CD4-positive, alpha-beta memory T cell (primary cell): Measurements from ENCODE around the gene ESYT3. TPM values are rescaled to one million over a fixed set of nuclear protein-coding genes. Genes with fewer than 3 reads are reported as not detected.

ENCODE experiments used
- polyA plus RNA-seq, 2 donors: library from polyadenylated mRNA; unstranded; fragments of 300-500 nt; fragmentation: Illumina TruSeq; gene quantifications; one replicate each; pipeline ENCODE4 v1.2.3, GENCODE V29; 2021
- total RNA-seq, 2 experiments: library from RNA; stranded (reverse); gene quantifications; one replicate each; pipeline ENCODE4 v1.2.3, GENCODE V29; 2021

The ESYT3 gene
- total and polyA plus RNA-seq, 4 experiments from 2014 or later = 0.11 TPM; not detected in 3

Other genes with a start within 250 kb of the ESYT3 start
- gene ARMC8, start 247.3 kb upstream of the ESYT3 start, total RNA-seq = 10 to 100 TPM; 71.0 to 72.6 TPM
- gene ARMC8, start 247.3 kb upstream of the ESYT3 start, polyA plus RNA-seq = 10 to 100 TPM; 52.0 to 53.4 TPM
- gene NME9, start 104.8 kb upstream of the ESYT3 start, total RNA-seq = 1 to 10 TPM; 1.0 to 1.4 TPM
- gene NME9, start 104.8 kb upstream of the ESYT3 start, polyA plus RNA-seq = 1 to 10 TPM in 1 of 2 donors, under 1 TPM in 1; 0.80 to 1.1 TPM
- gene MRAS, start 86.0 kb upstream of the ESYT3 start, total RNA-seq = 1 to 10 TPM; 1.3 to 2.0 TPM
- not detected for gene MRAS, start 86.0 kb upstream of the ESYT3 start, polyA plus RNA-seq
- gene CEP70, start 159.6 kb downstream of the ESYT3 start, total RNA-seq = 10 to 100 TPM; 27.1 to 28.0 TPM
- gene CEP70, start 159.6 kb downstream of the ESYT3 start, polyA plus RNA-seq = 1 to 10 TPM; 6.7 to 7.2 TPM
- 1 to 10 TPM; 4.6 to 5.0 TPM for gene FAIM, start 174.2 kb downstream of the ESYT3 start, total RNA-seq
- gene FAIM, start 174.2 kb downstream of the ESYT3 start, polyA plus RNA-seq = 10 to 100 TPM in 1 of 2 donors, 1 to 10 TPM in 1; 7.0 to 11.9 TPM